Measurements from ENCODE around the gene SEC63.

Gene SEC63

GRCh38 chr6:107971181-107971580 is 13.2 kb upstream of the SEC63 start:
- H4K5ac ChIP-seq (ENCODE audit: low read length): no peak overlapping the region
- H2BK120ac ChIP-seq (ENCODE audit: low read depth, low read length): no peak overlapping the region
- no peak overlapping the region for H2AK5ac ChIP-seq (ENCODE audit: low read length)
- no peak overlapping the region for H3K9ac ChIP-seq (ENCODE audit: low read length)
- H3K27me3 ChIP-seq (ENCODE audit: insufficient read depth, low read length, poor library complexity): no peaks in the 10 kb centered on the region
- no peaks in the 10 kb centered on the region for H3K36me3 ChIP-seq (ENCODE audit: control insufficient read depth, insufficient read depth, low read length)
- H2BK15ac ChIP-seq (replicated peaks; ENCODE audit: low read depth): no peak overlapping the region
- H3K23ac ChIP-seq (ENCODE audit: low read length): no peak overlapping the region
- no peak overlapping the region for H4K8ac ChIP-seq (ENCODE audit: low read depth, low read length)
- H3K79me2 ChIP-seq (ENCODE audit: control insufficient read depth, insufficient read depth, low read length): no peaks in the 10 kb centered on the region
- H3K27ac ChIP-seq (ENCODE audit: low read depth, low read length): no peak overlapping the region
- DNase-seq: no peak
- no peaks in the 10 kb centered on the region for H3K79me1 ChIP-seq (ENCODE audit: low read length)
- no peak overlapping the region for H2BK5ac ChIP-seq (ENCODE audit: low read length)
- H3K4me2 ChIP-seq (ENCODE audit: low read length): no peak overlapping the region
- H3K56ac ChIP-seq (ENCODE audit: low read length): no peak overlapping the region
- no peaks in the 10 kb centered on the region for H3K4me1 ChIP-seq (ENCODE audit: control insufficient read depth, low read depth, low read length)
- no CpG with 5 or more reads among the region's 6 CpGs for WGBS (ENCODE audit: extremely low coverage, insufficient coverage, low lambda C conversion rate)
- no peak overlapping the region for H3K4me3 ChIP-seq (ENCODE audit: low read length)
- H3K4ac ChIP-seq (ENCODE audit: low read depth, low read length): no peak overlapping the region
- H3K18ac ChIP-seq (ENCODE audit: low read length): no peak overlapping the region

GRCh38 chr6:107970255-107970654 is 12.2 kb upstream of the SEC63 start:
- H3K56ac ChIP-seq (ENCODE audit: low read length): no peak overlapping the region
- H3K4ac ChIP-seq (ENCODE audit: low read depth, low read length): no peak overlapping the region
- H2BK120ac ChIP-seq (ENCODE audit: low read depth, low read length): no peak overlapping the region
- no peaks in the 10 kb centered on the region for H3K79me1 ChIP-seq (ENCODE audit: low read length)
- H4K5ac ChIP-seq (ENCODE audit: low read length): no peak overlapping the region
- H2BK15ac ChIP-seq (replicated peaks; ENCODE audit: low read depth): no peak overlapping the region
- no peak overlapping the region for H3K9ac ChIP-seq (ENCODE audit: low read length)
- no peaks in the 10 kb centered on the region for H3K27me3 ChIP-seq (ENCODE audit: insufficient read depth, low read length, poor library complexity)
- DNase-seq: no peak
- no peak overlapping the region for H3K4me3 ChIP-seq (ENCODE audit: low read length)
- no peak overlapping the region for H3K4me2 ChIP-seq (ENCODE audit: low read length)
- no peak overlapping the region for H4K8ac ChIP-seq (ENCODE audit: low read depth, low read length)
- no CpG with 5 or more reads among the region's 5 CpGs for WGBS (ENCODE audit: extremely low coverage, insufficient coverage, low lambda C conversion rate)
- no peak overlapping the region for H2BK5ac ChIP-seq (ENCODE audit: low read length)
- H3K4me1 ChIP-seq (ENCODE audit: control insufficient read depth, low read depth, low read length): no peaks in the 10 kb centered on the region
- H3K27ac ChIP-seq (ENCODE audit: low read depth, low read length): no peak overlapping the region
- no peaks in the 10 kb centered on the region for H3K79me2 ChIP-seq (ENCODE audit: control insufficient read depth, insufficient read depth, low read length)
- H3K18ac ChIP-seq (ENCODE audit: low read length): no peak overlapping the region
- H3K23ac ChIP-seq (ENCODE audit: low read length): no peak overlapping the region
- H3K36me3 ChIP-seq (ENCODE audit: control insufficient read depth, insufficient read depth, low read length): no peaks in the 10 kb centered on the region
- no peak overlapping the region for H2AK5ac ChIP-seq (ENCODE audit: low read length)

- Histone ChIP-seq H3K4me3 (ENCODE audit: low read length) (no peak overlapping the region), H4K8ac (ENCODE audit: low read depth, low read length) (no peak overlapping the region), H2AK5ac (ENCODE audit: low read length) (no peak overlapping the region), H3K36me3 (ENCODE audit: control insufficient read depth, insufficient read depth, low read length) (no peaks in the 10 kb centered on the region), H3K4me2 (ENCODE audit: low read length) (no peak overlapping the region), H3K27ac (ENCODE audit: low read depth, low read length) (no peak overlapping the region), H3K56ac (ENCODE audit: low read length) (no peak overlapping the region), H3K27me3 (ENCODE audit: insufficient read depth, low read length, poor library complexity) (no peaks in the 10 kb centered on the region), H3K4ac (ENCODE audit: low read depth, low read length) (no peak overlapping the region), H3K79me1 (ENCODE audit: low read length) (no peaks in the 10 kb centered on the region), H4K5ac (ENCODE audit: low read length) (no peak overlapping the region), H3K79me2 (ENCODE audit: control insufficient read depth, insufficient read depth, low read length) (no peaks in the 10 kb centered on the region), H2BK120ac (ENCODE audit: low read depth, low read length) (no peak overlapping the region), H2BK15ac (replicated peaks; ENCODE audit: low read depth) (no peak overlapping the region), H3K23ac (ENCODE audit: low read length) (no peak overlapping the region), H3K4me1 (ENCODE audit: control insufficient read depth, low read depth, low read length) (peaks cover 3% of the 10 kb centered on the region), H3K18ac (ENCODE audit: low read length) (no peak overlapping the region), H2BK5ac (ENCODE audit: low read length) (no peak overlapping the region), H3K9ac (ENCODE audit: low read length) (no peak overlapping the region)
- no CpG with 5 or more reads among the region's 5 CpGs for WGBS (ENCODE audit: extremely low coverage, insufficient coverage, low lambda C conversion rate)
- DNase-seq: no peak
Measured at GRCh38 chr6:107968081-107968480, 10.1 kb upstream of the SEC63 start.

GRCh38 chr6:107965746-107966145 is 7.7 kb upstream of the SEC63 start:
- Histone ChIP-seq H3K27ac (ENCODE audit: low read depth, low read length) (no peak overlapping the region), H3K79me2 (ENCODE audit: control insufficient read depth, insufficient read depth, low read length) (no peaks in the 10 kb centered on the region)

GRCh38 chr6:107962723-107963122 is 4.7 kb upstream of the SEC63 start:
- Histone ChIP-seq H3K9ac (ENCODE audit: low read length) (no peak overlapping the region), H2BK15ac (replicated peaks; ENCODE audit: low read depth) (no peak overlapping the region), H3K79me2 (ENCODE audit: control insufficient read depth, insufficient read depth, low read length) (peaks cover 2% of the 10 kb centered on the region), H3K79me1 (ENCODE audit: low read length) (no peaks in the 10 kb centered on the region), H3K4ac (ENCODE audit: low read depth, low read length) (no peak overlapping the region), H3K4me1 (ENCODE audit: control insufficient read depth, low read depth, low read length) (peaks cover 3% of the 10 kb centered on the region), H4K5ac (ENCODE audit: low read length) (no peak overlapping the region), H2BK120ac (ENCODE audit: low read depth, low read length) (no peak overlapping the region), H3K18ac (ENCODE audit: low read length) (no peak overlapping the region), H2AK5ac (ENCODE audit: low read length) (no peak overlapping the region), H2BK5ac (ENCODE audit: low read length) (no peak overlapping the region), H3K27ac (ENCODE audit: low read depth, low read length) (no peak overlapping the region), H3K23ac (ENCODE audit: low read length) (no peak overlapping the region), H3K27me3 (ENCODE audit: insufficient read depth, low read length, poor library complexity) (no peaks in the 10 kb centered on the region), H4K8ac (ENCODE audit: low read depth, low read length) (no peak overlapping the region), H3K56ac (ENCODE audit: low read length) (no peak overlapping the region), H3K36me3 (ENCODE audit: control insufficient read depth, insufficient read depth, low read length) (no peaks in the 10 kb centered on the region), H3K4me3 (ENCODE audit: low read length) (no peak overlapping the region), H3K4me2 (ENCODE audit: low read length) (no peak overlapping the region)
- WGBS (ENCODE audit: extremely low coverage, insufficient coverage, low lambda C conversion rate): no CpG with 5 or more reads among the region's 2 CpGs
- DNase-seq: no peak

More at GRCh38 chr6:107965746-107966145, 7.7 kb upstream of the SEC63 start:
- no peaks in the 10 kb centered on the region for H3K27me3 ChIP-seq (ENCODE audit: insufficient read depth, low read length, poor library complexity)
- H3K4me2 ChIP-seq (ENCODE audit: low read length): no peak overlapping the region
- H2BK15ac ChIP-seq (replicated peaks; ENCODE audit: low read depth): no peak overlapping the region
- H3K18ac ChIP-seq (ENCODE audit: low read length): no peak overlapping the region
- H3K79me1 ChIP-seq (ENCODE audit: low read length): no peaks in the 10 kb centered on the region
- H3K56ac ChIP-seq (ENCODE audit: low read length): no peak overlapping the region
- H4K5ac ChIP-seq (ENCODE audit: low read length): no peak overlapping the region
- no peak overlapping the region for H3K9ac ChIP-seq (ENCODE audit: low read length)
- no peak overlapping the region for H3K23ac ChIP-seq (ENCODE audit: low read length)
- WGBS (ENCODE audit: extremely low coverage, insufficient coverage, low lambda C conversion rate): no CpG with 5 or more reads among the region's 4 CpGs
- H3K4me3 ChIP-seq (ENCODE audit: low read length): no peak overlapping the region
- H3K4me1 ChIP-seq (ENCODE audit: control insufficient read depth, low read depth, low read length): peaks cover 3% of the 10 kb centered on the region
- no peak overlapping the region for H3K4ac ChIP-seq (ENCODE audit: low read depth, low read length)
- no peak overlapping the region for H2AK5ac ChIP-seq (ENCODE audit: low read length)
- H2BK5ac ChIP-seq (ENCODE audit: low read length): no peak overlapping the region
- no peak overlapping the region for H2BK120ac ChIP-seq (ENCODE audit: low read depth, low read length)
- DNase-seq: no peak
- H3K36me3 ChIP-seq (ENCODE audit: control insufficient read depth, insufficient read depth, low read length): no peaks in the 10 kb centered on the region
- H4K8ac ChIP-seq (ENCODE audit: low read depth, low read length): no peak overlapping the region

- no peaks in the 10 kb centered on the region for H3K36me3 ChIP-seq (ENCODE audit: control insufficient read depth, insufficient read depth, low read length)
- no peak overlapping the region for H3K4me2 ChIP-seq (ENCODE audit: low read length)
- H3K4me3 ChIP-seq (ENCODE audit: low read length): no peak overlapping the region
- H3K79me2 ChIP-seq (ENCODE audit: control insufficient read depth, insufficient read depth, low read length): peaks cover 33% of the 10 kb centered on the region
- H3K4ac ChIP-seq (ENCODE audit: low read depth, low read length): no peak overlapping the region
- no peak overlapping the region for H2BK120ac ChIP-seq (ENCODE audit: low read depth, low read length)
- H2AK5ac ChIP-seq (ENCODE audit: low read length): no peak overlapping the region
- H3K4me1 ChIP-seq (ENCODE audit: control insufficient read depth, low read depth, low read length): no peaks in the 10 kb centered on the region
- no CpG with 5 or more reads among the region's 10 CpGs for WGBS (ENCODE audit: extremely low coverage, insufficient coverage, low lambda C conversion rate)
- H3K23ac ChIP-seq (ENCODE audit: low read length): no peak overlapping the region
- no peak overlapping the region for H2BK5ac ChIP-seq (ENCODE audit: low read length)
- H3K18ac ChIP-seq (ENCODE audit: low read length): no peak overlapping the region
- no peak overlapping the region for H2BK15ac ChIP-seq (replicated peaks; ENCODE audit: low read depth)
- H3K79me1 ChIP-seq (ENCODE audit: low read length): no peaks in the 10 kb centered on the region
- no peaks in the 10 kb centered on the region for H3K27me3 ChIP-seq (ENCODE audit: insufficient read depth, low read length, poor library complexity)
- peak overlapping the region; percentile 22 for H3K56ac ChIP-seq (ENCODE audit: low read length)
- no peak overlapping the region for H3K9ac ChIP-seq (ENCODE audit: low read length)
- no peak overlapping the region for H4K5ac ChIP-seq (ENCODE audit: low read length)
- no peak overlapping the region for H4K8ac ChIP-seq (ENCODE audit: low read depth, low read length)
- no peak overlapping the region for H3K27ac ChIP-seq (ENCODE audit: low read depth, low read length)
- DNase-seq: no peak
Measured at GRCh38 chr6:107959392-107959791, 1.4 kb upstream of the SEC63 start.

Data from mesendoderm (in vitro differentiated cells).